Stimulated activated CD4-positive, alpha-beta T cell treated with anti-CD3 and anti-CD28 coated beads, TNF-alpha, amount 100 ng/mL, for 24 hours (primary cell): ENCODE data around the gene OASL.
"Not testable (repeated sequence)": the region's sequence is repeated elsewhere in the genome, so short reads cannot be mapped to it uniquely, and the experiment has no call there.

Source experiments
- DNase-seq, 3 experiments: peaks; one replicate each; pipeline ENCODE4 v3.0.0-alpha.2; 2020; ENCODE audit warnings: low read depth in 3 of 3

The OASL gene

GRCh38 chr12:121059031-121059898 is 20.2 kb upstream of the OASL start:
- no peak for DNase-seq

- no peak for DNase-seq
Observed at GRCh38 chr12:121057794-121058193, 18.7 kb upstream of the OASL start.

- DNase-seq: no peak
Observed at GRCh38 chr12:121053706-121054105, 14.7 kb upstream of the OASL start.

- DNase-seq: no peak
Observed at GRCh38 chr12:121050725-121051124, 11.7 kb upstream of the OASL start.

- DNase-seq: no peak
Observed at GRCh38 chr12:121048442-121048841, 9.4 kb upstream of the OASL start.

- DNase-seq: not testable (repeated sequence)
Observed at GRCh38 chr12:121047400-121047799, 8.4 kb upstream of the OASL start.

GRCh38 chr12:121043067-121043466 is 4.0 kb upstream of the OASL start:
- no peak for DNase-seq

- peak in 1 of 3 experiments; percentile 39 for DNase-seq
Observed at GRCh38 chr12:121036810-121037326, 2.2 kb downstream of the OASL start.

GRCh38 chr12:121034616-121035305 is 4.3 kb downstream of the OASL start:
- DNase-seq: no peak

- peak; percentile 36 to 51 (median 51) for DNase-seq
Observed at GRCh38 chr12:121033625-121034349, 5.3 kb downstream of the OASL start.

- DNase-seq: no peak
Observed at GRCh38 chr12:121030576-121031212, 8.4 kb downstream of the OASL start.

- no peak for DNase-seq
Observed at GRCh38 chr12:121026274-121027045, 12.6 kb downstream of the OASL start.

GRCh38 chr12:121025442-121026226 is 13.4 kb downstream of the OASL start:
- DNase-seq: no peak

GRCh38 chr12:121023799-121024198 is 15.2 kb downstream of the OASL start:
- DNase-seq: no peak

- no peak for DNase-seq
Observed at GRCh38 chr12:121022713-121023112, 16.3 kb downstream of the OASL start.

GRCh38 chr12:121021754-121022153 is 17.3 kb downstream of the OASL start:
- no peak for DNase-seq

GRCh38 chr12:121018860-121019617 is 20.0 kb downstream of the OASL start:
- no peak for DNase-seq

- no peak for DNase-seq
Observed at GRCh38 chr12:121017966-121018491, 21.0 kb downstream of the OASL start.
